ENCODE measurements around the gene FBXW8. TPM values are rescaled to one million over a fixed set of nuclear protein-coding genes. Genes with fewer than 3 reads are reported as not detected.

Gene FBXW8
- total RNA-seq, 2 donors from 2014 or later, result 7.9 to 9.0 TPM

- no peaks in the 10 kb centered on the region for H3K9me3 ChIP-seq
- peaks cover 0 to 33% of the 10 kb centered on the region in 2 donors for H3K4me1 ChIP-seq
- no peak overlapping the region for H3K4me3 ChIP-seq
- H3K27ac ChIP-seq, result no peak overlapping the region
- peaks cover 14% of the 10 kb centered on the region for H3K36me3 ChIP-seq
- no peak for TF ChIP-seq CTCF (IDR thresholded peaks at IDR 0.05)
- no peaks in the 10 kb centered on the region for H3K27me3 ChIP-seq
- no peak for DNase-seq (ENCODE audit: low spot score)
Observed at GRCh38 chr12:116928504-116928903, 17.8 kb downstream of the FBXW8 start.

- no peak for DNase-seq (ENCODE audit: low spot score)
- no peak for TF ChIP-seq CTCF (IDR thresholded peaks at IDR 0.05)
- no peaks in the 10 kb centered on the region for H3K27me3 ChIP-seq
- H3K9me3 ChIP-seq, result no peaks in the 10 kb centered on the region
- no peak overlapping the region for H3K4me3 ChIP-seq
- peaks cover 14% of the 10 kb centered on the region for H3K36me3 ChIP-seq
- H3K27ac ChIP-seq, result no peak overlapping the region
- H3K4me1 ChIP-seq, result peaks cover 0 to 43% of the 10 kb centered on the region in 2 donors
Observed at GRCh38 chr12:116929885-116930284, 19.1 kb downstream of the FBXW8 start.

GRCh38 chr12:116931665-116932064, 20.9 kb downstream of the FBXW8 start:
- Histone ChIP-seq H3K4me1 (peaks cover 0 to 38% of the 10 kb centered on the region in 2 donors), H3K27me3 (no peaks in the 10 kb centered on the region), H3K4me3 (no peak overlapping the region), H3K27ac (no peak overlapping the region), H3K36me3 (peaks cover 14% of the 10 kb centered on the region), H3K9me3 (no peaks in the 10 kb centered on the region)
- no peak for DNase-seq (ENCODE audit: low spot score)
- TF ChIP-seq CTCF (IDR thresholded peaks at IDR 0.05), result no peak

- H3K27ac ChIP-seq, result no peak overlapping the region
- H3K4me3 ChIP-seq, result no peak overlapping the region
- H3K4me1 ChIP-seq, result peaks cover 0 to 29% of the 10 kb centered on the region in 2 donors
- DNase-seq (ENCODE audit: low spot score), result no peak
- TF ChIP-seq CTCF (IDR thresholded peaks at IDR 0.05), result no peak
- no peaks in the 10 kb centered on the region for H3K27me3 ChIP-seq
- peaks cover 13% of the 10 kb centered on the region for H3K36me3 ChIP-seq
- H3K9me3 ChIP-seq, result no peaks in the 10 kb centered on the region
Observed at GRCh38 chr12:116933091-116933490, 22.3 kb downstream of the FBXW8 start.

GRCh38 chr12:116933512-116934246, 22.9 kb downstream of the FBXW8 start:
- Histone ChIP-seq H3K36me3 (peaks cover 8% of the 10 kb centered on the region), H3K27ac (no peak overlapping the region), H3K4me1 (peaks cover 0 to 29% of the 10 kb centered on the region in 2 donors), H3K4me3 (no peak overlapping the region), H3K27me3 (no peaks in the 10 kb centered on the region), H3K9me3 (no peaks in the 10 kb centered on the region)
- TF ChIP-seq CTCF (IDR thresholded peaks at IDR 0.05), result no peak
- DNase-seq (ENCODE audit: low spot score), result no peak

Data from right atrium auricular region (tissue), 2 donors.